HUES48 (cell line): ENCODE results near the gene PVALEF.

Experiments
- H3K27ac ChIP-seq: one replicate; pipeline ENCODE4 v1.7.0; 2013; ENCODE audit warnings: low read depth, low read length, inconsistent platforms
- H3K27me3 ChIP-seq: 2 replicates; pipeline ENCODE4 v1.6.1; 2013; ENCODE audit warnings: mild to moderate bottlenecking, low read length; ENCODE audit not compliant: control insufficient read depth, insufficient read depth
- H3K36me3 ChIP-seq: 2 replicates; pipeline ENCODE4 v1.6.1; 2013; ENCODE audit warnings: low read length; ENCODE audit not compliant: control insufficient read depth, insufficient read depth
- H3K4me1 ChIP-seq: 2 replicates; pipeline ENCODE4 v1.6.1; 2013; ENCODE audit warnings: mild to moderate bottlenecking, low read length; ENCODE audit not compliant: control insufficient read depth, insufficient read depth
- H3K4me3 ChIP-seq: 2 replicates; pipeline ENCODE4 v1.5.1; 2013; ENCODE audit warnings: mild to moderate bottlenecking, low read depth, low read length
- H3K9ac ChIP-seq: 2 replicates; pipeline ENCODE4 v1.6.1; 2013; ENCODE audit warnings: mild to moderate bottlenecking, low read depth, low read length, moderate library complexity
- H3K9me3 ChIP-seq: 2 replicates; pipeline ENCODE4 v1.6.1; 2013; ENCODE audit warnings: low read length; ENCODE audit not compliant: control insufficient read depth, insufficient read depth

Gene PVALEF

GRCh38 chr17:81123052-81124048 is 42.0 kb upstream of the PVALEF start:
- Histone ChIP-seq H3K27me3 (no peaks in the 10 kb centered on the region), H3K27ac (no peak overlapping the region), H3K4me3 (no peak overlapping the region), H3K36me3 (no peaks in the 10 kb centered on the region), H3K9me3 (no peaks in the 10 kb centered on the region), H3K9ac (no peak overlapping the region), H3K4me1 (no peaks in the 10 kb centered on the region)

DNA sequence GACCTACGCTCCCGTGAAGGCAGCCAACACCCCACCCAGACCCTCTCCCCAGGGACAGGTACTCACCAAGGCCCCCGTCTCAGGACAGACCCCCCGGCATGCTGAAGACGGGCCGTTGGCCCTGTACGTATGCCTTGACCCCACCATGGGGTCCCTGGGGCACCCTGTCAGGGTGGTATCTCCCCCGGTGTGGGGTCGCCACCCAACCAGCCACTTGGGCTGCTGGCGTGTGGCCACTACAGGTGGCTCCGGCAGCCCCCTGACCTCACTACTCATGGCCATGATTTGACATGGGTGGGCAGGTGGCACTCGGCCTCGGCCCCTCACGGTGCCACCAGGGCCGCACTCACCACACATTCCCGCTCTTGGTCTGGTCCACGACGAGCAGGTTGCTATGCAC is 40.9 kb upstream of the PVALEF start:
- Histone ChIP-seq H3K36me3 (no peaks in the 10 kb centered on the region), H3K9ac (no peak overlapping the region), H3K27ac (no peak overlapping the region), H3K4me1 (no peaks in the 10 kb centered on the region), H3K27me3 (no peaks in the 10 kb centered on the region), H3K9me3 (no peaks in the 10 kb centered on the region), H3K4me3 (no peak overlapping the region)

DNA sequence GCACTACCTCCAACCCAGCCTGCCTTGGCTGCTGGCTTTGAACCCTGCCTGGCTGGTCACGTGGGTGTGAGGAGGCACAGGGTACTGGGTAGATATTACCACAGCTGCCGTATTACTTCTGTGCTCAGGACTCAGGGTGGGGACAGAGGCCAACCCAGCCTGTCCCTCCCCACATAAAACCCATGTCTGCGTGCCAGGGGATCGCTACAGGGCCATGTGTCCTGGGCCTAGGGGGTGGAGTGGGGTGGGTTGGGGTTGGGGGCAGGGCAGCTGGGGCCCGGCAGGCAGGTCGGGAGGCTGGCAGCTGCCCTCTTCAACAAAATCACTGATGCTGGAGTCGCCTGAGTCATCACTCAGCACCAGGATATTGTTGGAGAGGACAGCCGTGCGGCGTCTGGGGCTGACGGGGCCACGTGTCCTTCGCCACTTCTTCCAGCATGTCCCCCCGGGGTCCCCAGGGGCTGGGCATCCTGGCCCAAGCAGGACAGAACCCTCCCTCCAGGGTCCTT is 39.7 kb upstream of the PVALEF start:
- Histone ChIP-seq H3K4me1 (no peaks in the 10 kb centered on the region), H3K36me3 (no peaks in the 10 kb centered on the region), H3K27ac (no peak overlapping the region), H3K9me3 (no peaks in the 10 kb centered on the region), H3K4me3 (no peak overlapping the region), H3K27me3 (no peaks in the 10 kb centered on the region), H3K9ac (no peak overlapping the region)

GRCh38 chr17:81126281-81127132 is 38.8 kb upstream of the PVALEF start:
- Histone ChIP-seq H3K4me3 (no peak overlapping the region), H3K36me3 (no peaks in the 10 kb centered on the region), H3K27ac (no peak overlapping the region), H3K4me1 (no peaks in the 10 kb centered on the region), H3K9me3 (no peaks in the 10 kb centered on the region), H3K9ac (no peak overlapping the region), H3K27me3 (no peaks in the 10 kb centered on the region)

GRCh38 chr17:81127133-81127455 is 38.2 kb upstream of the PVALEF start:
- H3K4me1 ChIP-seq: no peaks in the 10 kb centered on the region
- H3K27ac ChIP-seq: no peak overlapping the region
- no peak overlapping the region for H3K4me3 ChIP-seq
- no peaks in the 10 kb centered on the region for H3K27me3 ChIP-seq
- H3K9ac ChIP-seq: no peak overlapping the region
- H3K9me3 ChIP-seq: no peaks in the 10 kb centered on the region
- H3K36me3 ChIP-seq: no peaks in the 10 kb centered on the region

DNA sequence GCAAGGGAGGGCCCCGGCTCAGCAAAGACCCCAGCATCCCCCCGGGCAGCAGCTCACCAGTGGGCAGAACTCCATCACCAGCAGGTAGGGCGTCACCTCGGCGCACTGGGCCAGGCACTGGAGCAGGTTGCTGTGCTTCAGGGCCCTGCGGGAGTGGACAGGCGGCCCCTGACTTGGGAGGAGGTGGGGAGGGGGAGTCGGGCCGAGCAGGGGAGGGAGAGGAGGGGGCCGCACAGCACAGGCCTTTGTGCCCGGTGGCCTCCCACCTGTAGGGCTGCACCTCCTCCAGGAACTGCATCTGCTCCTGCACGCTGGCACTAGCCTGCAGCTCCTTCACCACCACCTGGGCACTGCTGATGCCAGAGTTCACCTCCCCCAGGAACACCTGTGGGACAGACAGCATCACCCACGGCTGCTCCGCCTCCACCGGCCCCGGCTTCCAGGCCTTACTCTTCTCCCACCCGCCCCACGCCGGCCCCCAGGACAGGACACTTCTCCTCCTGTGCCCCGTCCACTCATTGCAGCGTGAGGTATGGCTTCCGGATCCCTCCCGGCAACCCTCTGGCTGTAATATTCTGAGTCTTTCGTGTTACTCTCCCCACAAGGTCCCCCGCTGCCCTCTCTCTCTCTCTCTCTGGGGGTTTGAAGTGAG is 37.7 kb upstream of the PVALEF start:
- Histone ChIP-seq H3K9ac (no peak overlapping the region), H3K36me3 (no peaks in the 10 kb centered on the region), H3K9me3 (no peaks in the 10 kb centered on the region), H3K4me1 (no peaks in the 10 kb centered on the region), H3K4me3 (no peak overlapping the region), H3K27me3 (no peaks in the 10 kb centered on the region), H3K27ac (no peak overlapping the region)

DNA sequence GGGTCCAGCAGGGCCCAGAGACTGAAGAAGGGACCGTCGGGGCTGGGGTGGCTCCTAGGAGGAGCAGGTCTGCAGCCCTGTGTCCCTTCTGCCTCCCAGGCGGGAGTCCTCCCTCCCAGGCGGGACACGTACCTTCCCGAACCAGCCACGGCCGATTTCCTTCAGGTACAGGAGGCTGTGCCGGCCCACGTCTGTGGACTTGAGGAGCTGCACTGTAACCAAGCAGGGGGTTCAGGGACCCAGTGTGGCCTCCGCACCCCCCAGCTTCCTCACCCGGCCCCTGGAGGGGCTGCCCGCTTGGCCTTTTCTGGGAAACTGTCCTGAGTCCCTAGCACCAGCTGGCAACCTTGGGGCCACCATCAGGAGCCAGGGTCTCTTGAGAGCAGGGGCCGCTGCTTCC is 37.0 kb upstream of the PVALEF start:
- no peaks in the 10 kb centered on the region for H3K36me3 ChIP-seq
- H3K4me1 ChIP-seq: no peaks in the 10 kb centered on the region
- H3K27ac ChIP-seq: no peak overlapping the region
- H3K9me3 ChIP-seq: no peaks in the 10 kb centered on the region
- no peak overlapping the region for H3K9ac ChIP-seq
- no peaks in the 10 kb centered on the region for H3K27me3 ChIP-seq
- no peak overlapping the region for H3K4me3 ChIP-seq

GRCh38 chr17:81128774-81129173 is 36.5 kb upstream of the PVALEF start:
- no peaks in the 10 kb centered on the region for H3K36me3 ChIP-seq
- H3K9me3 ChIP-seq: no peaks in the 10 kb centered on the region
- no peaks in the 10 kb centered on the region for H3K4me1 ChIP-seq
- H3K27ac ChIP-seq: no peak overlapping the region
- no peak overlapping the region for H3K4me3 ChIP-seq
- H3K9ac ChIP-seq: no peak overlapping the region
- H3K27me3 ChIP-seq: no peaks in the 10 kb centered on the region

DNA sequence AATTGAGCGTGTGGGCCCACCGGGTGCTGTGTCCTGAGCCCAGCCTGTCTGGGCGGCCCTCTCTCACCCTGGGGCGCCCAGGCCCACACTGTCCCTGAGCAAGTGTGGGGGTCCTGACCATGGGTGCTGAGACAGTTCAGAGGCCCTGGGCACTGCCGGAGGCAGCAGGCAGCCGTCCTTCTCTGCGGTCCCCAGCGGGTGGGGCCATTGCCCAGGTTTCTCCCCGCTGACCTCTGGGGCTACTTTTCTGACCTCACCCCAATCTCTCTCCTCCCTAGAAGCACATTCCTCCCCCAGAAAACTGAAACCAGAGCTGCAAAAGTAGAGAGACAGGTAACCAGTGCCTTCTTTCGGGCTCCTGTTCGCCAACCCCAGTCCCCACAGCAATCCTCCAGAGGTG is 36.0 kb upstream of the PVALEF start:
- H3K27me3 ChIP-seq: no peaks in the 10 kb centered on the region
- no peak overlapping the region for H3K4me3 ChIP-seq
- H3K36me3 ChIP-seq: no peaks in the 10 kb centered on the region
- no peak overlapping the region for H3K27ac ChIP-seq
- H3K9ac ChIP-seq: no peak overlapping the region
- no peaks in the 10 kb centered on the region for H3K4me1 ChIP-seq
- H3K9me3 ChIP-seq: no peaks in the 10 kb centered on the region

- H3K36me3 ChIP-seq: no peaks in the 10 kb centered on the region
- H3K9me3 ChIP-seq: no peaks in the 10 kb centered on the region
- no peaks in the 10 kb centered on the region for H3K27me3 ChIP-seq
- H3K4me1 ChIP-seq: no peaks in the 10 kb centered on the region
- no peak overlapping the region for H3K27ac ChIP-seq
- no peak overlapping the region for H3K4me3 ChIP-seq
- no peak overlapping the region for H3K9ac ChIP-seq
These were observed 35.5 kb upstream of the PVALEF start for GRCh38 chr17:81129711-81130367.
